Stimulated activated CD8-positive, alpha-beta memory T cell treated with anti-CD3 and anti-CD28 coated beads, Interleukin-12 subunit alpha, Interleukin-12 subunit beta, amount 100 ng/mL, for 24 hours (primary cell): ENCODE data around the gene NEK2.
"Not testable (repeated sequence)": the region's sequence is repeated elsewhere in the genome, so short reads cannot be mapped to it uniquely, and the experiment has no call there.

Experiments
- DNase-seq: peaks from one replicate; pipeline ENCODE4 v3.0.0-alpha.2; 2020; ENCODE audit errors: extremely low read depth

The NEK2 gene

DNA sequence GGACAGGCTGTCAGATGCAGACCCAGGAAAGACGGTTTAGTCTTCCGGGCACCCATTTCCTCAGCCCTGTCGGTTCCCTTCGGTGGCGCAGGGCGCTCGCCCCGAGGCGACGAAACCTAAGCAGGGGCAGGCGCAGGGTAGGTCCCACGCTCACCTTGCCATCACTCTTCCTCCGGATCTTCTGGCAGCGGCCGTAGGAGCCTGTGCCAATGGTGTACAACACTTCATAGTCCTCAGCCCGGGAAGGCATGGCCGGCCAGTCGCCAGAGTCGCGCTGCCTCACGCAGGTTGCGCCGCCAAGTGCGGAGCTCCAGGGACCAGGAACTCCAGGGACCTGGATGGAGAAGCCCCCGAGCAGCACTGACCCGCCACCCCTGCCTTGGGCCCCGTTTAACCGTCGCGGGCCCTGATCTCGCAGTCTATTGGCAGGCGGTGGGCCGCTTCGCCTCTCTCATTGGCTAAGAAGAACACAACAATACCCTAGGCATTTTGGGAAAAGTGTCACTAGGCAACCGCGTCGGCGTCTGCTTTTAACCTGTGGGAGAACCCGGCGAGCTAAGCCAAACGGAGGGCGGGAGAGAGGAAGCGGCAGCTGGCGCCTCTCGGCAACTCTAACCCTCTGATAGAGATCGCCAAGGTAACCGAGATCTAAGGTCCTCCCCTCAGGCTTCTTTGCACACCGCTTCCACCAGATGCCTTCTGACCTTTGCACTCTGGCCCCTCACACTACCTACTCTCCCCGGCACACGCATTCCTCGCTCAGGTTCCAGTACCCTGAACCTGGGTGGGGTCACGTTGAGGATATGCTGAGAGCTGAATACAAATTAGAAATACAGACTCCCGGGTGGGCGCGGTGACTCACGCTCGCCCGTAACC, at the start of gene NEK2:
Gene NEK2 (minus strand): TSS at position 392 of the 876 bp plus-strand sequence. CDS start 142 bp downstream, at position 250.
- peak; percentile 63 for DNase-seq

DNA sequence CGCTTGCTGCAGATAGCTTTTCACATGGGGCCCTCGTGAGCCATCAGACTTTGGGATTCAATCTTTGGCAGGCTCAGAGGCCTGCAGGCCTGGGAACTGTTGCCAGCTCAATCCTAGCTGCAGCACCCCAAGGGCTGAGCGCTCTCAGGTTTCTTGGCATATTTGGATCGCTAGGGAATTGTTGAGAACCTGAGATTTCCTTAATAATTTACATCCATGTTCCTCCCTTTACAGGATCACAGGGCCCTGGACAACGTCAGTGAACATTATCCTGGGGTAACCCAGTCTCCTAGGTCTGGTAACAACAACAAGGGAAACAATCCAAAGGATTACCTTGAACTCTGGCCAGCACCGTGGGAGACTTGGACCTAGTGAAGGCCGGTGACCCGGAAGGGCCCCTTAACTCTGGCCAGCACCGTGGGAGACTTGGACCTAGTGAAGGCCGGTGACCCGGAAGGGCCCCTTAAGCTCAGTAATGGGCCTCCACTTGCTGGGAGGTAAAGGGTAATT, 49.3 kb upstream of the NEK2 start:
- no peak for DNase-seq

DNA sequence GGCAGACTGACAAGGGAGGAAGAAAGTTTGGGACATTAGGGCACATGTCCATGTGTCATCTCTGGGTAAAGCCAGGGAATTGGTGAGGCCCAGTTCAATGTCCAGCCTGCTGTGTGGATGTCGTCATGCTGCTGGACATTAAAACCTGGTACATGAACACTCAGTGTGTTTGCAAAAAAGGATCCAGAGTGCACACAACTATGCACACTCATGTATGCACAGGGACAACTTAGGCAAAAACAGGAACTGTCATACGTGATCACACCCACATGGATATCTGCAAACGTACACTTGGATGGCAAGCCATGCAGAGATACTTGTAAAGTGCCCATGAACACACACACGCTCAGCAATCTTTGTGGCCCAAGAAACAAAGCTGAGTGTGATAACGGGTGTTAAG, 47.9 kb upstream of the NEK2 start:
- DNase-seq = no peak

DNA sequence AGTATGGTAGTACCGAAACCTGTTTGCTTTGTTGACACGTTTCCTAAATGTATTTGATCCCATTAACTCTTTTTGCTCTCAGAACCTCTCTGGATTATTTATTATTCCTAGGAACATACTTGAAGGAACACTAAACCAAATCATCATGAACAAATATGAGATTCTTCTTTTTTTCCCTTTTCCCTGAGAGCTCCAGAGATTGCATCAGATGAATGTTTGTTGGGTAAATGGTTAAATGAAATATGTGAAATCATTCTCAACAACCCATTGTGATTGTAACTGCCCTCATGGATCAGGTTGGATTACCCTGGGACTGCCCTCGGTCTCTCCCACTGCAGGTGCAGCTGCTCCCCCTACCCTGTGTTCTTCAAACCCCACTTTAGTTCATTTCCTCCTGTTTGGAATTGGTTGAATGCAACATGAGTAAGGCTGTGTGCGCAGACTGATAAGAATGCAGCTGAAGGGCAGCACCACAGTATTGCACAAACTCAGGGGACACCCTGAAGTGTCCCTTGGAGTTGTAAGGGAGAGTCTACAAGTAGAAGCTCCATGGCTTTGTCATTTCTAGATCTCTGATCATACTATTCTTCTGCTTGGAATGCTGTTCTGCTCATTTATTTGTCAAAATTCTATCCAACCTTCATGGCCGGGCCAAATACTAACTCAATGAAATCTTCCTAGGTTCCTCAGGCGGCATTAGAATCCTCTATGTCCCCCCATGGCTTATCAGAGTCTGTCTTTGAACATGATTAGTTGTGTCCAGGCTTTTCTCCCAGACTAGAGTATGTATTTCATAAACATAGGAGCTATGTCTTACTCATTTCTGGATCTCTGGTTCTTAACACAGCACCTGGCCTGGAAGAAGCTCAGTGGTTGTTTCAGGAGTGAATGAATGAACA, 47.1 kb upstream of the NEK2 start:
- DNase-seq = no peak

DNA sequence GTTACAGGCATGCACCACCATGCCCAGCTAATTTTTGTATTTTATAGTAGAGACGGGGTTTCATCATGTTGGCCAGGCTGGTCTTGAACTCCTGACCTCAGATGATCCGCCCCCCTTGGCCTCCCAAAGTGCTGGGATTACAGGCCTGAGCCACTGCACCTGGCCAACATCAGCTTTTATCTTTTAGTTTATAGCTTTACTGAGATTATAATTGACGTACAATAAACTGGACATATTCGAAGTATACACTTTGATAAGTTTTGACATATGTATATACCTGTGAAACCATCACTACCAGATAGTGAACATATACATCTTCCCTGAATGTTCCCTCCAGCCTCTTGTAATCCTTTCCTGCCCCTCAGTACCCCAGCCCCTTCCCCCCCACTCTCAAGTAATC, 41.1 kb upstream of the NEK2 start:
- not testable (repeated sequence) for DNase-seq

DNA sequence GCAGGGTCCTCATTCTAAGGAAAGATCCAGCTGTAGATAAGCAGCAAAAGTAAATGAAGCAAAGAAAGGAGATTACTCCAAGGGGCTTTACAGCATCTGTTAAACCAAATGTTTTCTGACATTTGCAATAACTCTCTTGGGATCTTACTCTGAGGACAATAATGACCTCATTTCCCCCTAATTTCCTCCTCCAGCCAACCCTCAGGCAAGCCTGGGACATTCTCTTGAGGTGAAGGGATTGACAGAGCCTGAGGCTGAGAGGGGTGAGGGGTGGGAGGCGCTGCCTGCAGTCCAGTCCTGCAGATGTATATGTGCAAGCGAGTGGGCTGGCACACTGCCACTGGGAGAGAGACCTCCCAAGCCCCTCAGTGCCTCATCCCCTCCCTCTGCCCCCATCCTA, 40.5 kb upstream of the NEK2 start:
- DNase-seq = no peak

GRCh38 chr1:211714154-211714553, 38.7 kb upstream of the NEK2 start:
- DNase-seq = no peak

GRCh38 chr1:211713231-211713630, 37.8 kb upstream of the NEK2 start:
- no peak for DNase-seq

- no peak for DNase-seq
Measured at GRCh38 chr1:211711315-211711705, 35.9 kb upstream of the NEK2 start.

DNA sequence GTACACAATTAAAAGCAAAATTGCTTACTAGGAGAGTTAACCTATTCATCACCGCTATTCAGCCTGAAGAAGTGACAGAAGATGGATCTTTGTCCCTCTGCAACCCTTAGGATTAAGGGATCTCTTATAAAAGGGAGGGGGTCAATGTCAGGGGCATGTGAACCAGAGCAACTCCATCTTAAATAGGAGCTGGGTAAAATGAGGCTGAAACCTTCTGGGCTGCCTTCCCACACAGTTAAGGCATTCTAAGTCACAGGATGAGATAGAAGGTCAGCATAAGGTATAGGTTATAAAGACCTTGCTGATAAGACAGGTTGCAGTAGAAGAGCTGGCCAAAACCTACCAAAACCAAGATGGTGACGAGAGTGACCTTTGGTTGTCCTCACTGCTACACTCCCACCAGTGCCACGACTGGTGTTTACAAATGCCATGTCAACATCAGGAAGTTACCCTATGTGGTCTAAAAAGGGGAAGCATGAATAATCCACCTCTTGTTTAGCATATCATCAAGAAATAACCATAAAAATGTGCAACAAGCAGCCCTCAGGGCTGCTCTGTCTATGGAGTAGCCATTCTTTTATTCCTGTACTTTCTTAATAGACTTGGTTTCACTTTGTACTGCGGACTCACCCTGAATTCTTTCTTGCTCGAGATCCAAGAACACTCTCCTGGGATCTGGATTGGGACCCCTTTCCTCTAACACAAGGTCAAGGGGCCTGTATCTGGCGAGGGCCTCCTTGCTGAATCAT, 35.3 kb upstream of the NEK2 start:
- DNase-seq = no peak

DNA sequence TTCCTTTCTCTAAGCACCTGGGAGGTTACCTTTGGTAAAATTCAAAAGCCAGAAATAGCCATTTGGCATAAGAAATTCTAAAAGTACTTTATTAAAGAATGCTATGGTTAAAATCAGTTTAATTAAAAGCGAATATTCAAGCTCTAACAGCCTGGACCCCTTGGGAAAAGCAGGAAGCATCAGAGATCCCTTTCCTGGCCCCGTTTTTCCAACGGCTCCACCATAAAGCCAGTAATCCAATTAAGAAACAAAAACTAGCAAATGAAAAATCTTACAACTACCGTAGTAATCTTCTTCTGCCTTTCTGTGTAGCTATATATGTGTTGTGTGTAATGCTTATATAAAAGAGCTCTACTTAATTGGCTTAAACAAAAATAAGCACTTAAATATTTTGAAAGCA, 33.5 kb upstream of the NEK2 start:
- DNase-seq = no peak

GRCh38 chr1:211708006-211708405, 32.6 kb upstream of the NEK2 start:
- no peak for DNase-seq

DNA sequence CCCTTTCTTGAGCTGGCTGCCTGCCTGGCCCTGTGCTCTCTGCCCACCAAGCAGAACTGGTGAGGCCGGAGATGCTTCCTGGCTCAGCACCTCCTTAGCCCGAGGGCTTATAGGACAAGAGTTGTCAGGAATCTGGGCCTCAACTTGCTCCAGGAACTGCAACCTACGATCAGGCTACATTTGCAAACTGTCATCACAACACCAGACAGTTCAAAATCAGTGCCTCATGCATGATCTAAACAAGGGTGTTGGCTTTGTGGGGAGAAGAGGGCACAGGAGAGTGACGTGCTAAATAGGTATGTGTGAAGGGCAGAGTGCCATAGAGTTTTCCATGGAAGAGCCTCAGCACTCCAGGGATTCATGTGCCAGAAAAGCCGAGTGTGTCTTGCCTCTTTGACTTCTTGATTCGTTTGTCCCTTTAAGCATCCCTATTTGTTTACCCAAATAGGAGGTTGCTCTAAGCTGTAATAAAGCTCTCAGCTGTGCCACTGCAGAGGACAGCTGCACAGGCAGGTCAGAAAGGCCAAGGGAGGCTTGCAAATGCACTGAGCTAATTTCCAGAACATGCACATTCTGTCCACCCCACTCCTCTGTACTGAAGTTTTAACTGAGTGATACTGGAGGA, 30.2 kb upstream of the NEK2 start:
- DNase-seq = no peak

DNA sequence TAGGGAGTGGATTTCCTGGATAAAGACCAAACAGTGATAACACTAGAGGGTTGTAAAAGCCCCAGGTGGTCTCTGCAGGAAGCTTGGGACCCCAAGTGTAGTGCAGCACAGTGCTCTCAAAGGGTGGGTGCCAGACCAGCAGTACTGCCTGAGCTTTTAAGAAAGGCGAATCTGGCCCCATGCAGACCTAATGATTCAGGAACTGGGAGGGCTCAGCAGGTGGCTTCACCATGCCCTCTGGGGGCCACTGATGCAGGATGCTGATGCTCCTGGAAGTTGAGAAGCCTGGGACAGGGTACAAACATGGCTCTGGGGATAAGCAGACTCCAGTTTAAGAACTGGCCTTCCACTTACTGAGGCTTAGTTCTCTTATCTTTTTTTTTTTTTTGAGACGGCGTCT, 29.1 kb upstream of the NEK2 start:
- no peak for DNase-seq

DNA sequence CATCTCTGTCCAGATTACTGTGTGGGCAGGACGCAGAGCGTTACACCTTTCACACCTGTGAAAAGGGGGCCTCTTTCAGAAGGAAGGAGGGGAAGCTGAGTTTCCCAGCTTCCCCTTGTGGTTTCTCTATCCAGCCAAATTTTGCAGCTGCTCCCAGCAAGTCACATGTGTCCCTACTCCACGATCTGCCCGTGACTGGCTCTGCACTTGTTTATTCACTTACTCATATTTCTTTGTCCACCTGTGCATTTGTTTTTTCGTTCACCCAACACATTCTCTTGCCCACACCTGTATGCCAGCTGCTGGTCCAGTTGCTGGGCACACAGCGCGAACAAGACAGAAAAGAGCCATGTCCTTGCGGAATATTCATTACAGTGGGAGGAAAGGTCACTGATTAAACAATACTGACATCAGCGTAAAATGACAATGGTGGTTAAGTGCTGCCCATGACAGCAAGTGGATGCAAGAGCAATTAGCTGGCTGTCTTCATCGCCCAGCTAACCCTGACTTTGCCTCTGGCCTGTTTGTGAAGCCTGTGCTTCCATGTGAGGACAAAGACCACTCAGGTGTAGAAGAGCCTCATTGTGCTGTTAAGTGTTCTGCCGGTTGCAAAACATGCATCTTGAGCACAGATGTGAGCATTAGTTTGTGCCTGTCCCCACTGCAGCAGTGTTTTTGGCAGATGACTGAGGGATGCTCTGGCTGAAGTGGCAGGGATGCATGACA, 28.6 kb upstream of the NEK2 start:
- no peak for DNase-seq

DNA sequence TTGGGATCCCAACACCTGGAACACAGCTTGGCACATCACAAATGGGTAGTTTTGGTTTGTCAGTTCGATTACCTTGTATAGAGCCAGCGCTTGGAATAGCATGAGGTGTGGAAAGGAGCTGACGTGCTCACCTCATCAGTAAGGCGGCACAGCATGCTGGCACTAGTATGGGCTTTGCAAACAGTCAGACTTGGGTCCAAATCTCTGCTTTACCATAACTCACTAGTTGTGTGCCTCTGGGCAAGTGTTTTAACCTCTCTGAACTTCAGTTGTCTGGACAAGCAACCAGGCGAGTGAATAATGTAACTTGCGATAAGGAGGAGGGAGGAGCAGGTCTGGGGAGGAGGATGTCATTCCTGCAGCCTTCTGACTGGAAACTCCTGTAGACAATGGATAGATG, 26.3 kb upstream of the NEK2 start:
- no peak for DNase-seq

- DNase-seq = no peak
Measured at GRCh38 chr1:211699059-211699458, 23.6 kb upstream of the NEK2 start.

GRCh38 chr1:211698161-211699026, 23.0 kb upstream of the NEK2 start:
- peak; percentile 47 for DNase-seq

DNA sequence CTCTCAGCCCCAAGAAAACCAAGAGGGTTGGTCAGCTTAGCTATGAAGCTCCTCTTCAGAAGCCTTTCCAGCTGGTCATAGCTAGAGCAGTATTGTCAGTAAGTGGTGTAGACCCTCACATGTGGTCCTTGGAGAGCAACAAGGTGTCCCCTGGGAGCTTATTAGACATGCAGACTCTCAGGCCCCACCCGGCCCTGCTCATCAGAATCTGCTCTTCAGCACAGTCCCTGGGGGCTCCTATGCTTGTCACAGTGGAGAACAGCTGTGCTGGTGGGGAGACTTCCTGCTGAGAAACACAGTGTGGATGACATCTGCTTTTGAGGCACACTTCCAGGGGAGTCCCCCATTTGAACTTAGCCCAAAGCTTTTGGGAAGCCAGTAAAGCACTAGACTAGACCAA, 21.9 kb upstream of the NEK2 start:
- DNase-seq = no peak
